Thymus (tissue), 11 donors: ENCODE measurements around the gene PCDHB12. TPM values are rescaled to one million over a fixed set of nuclear protein-coding genes. Genes with fewer than 3 reads are reported as not detected.
"Not testable (repeated sequence)": the region's sequence is repeated elsewhere in the genome, so short reads cannot be mapped to it uniquely, and the experiment has no call there.

ENCODE experiments used
- DNase-seq, 9 donors: peaks; one replicate each; pipeline ENCODE4 v3.0.0-alpha.2; 2013; ENCODE audit warnings: low spot score in 9 of 9, low read depth in 6 of 9, missing footprints in 1 of 9
- H3K27ac ChIP-seq, 2 donors: one replicate each; pipeline ENCODE4 v1.5.1; 2013; ENCODE audit warnings: control low read depth in 1 of 2, low read depth in 1 of 2, low read length in 1 of 2, mild to moderate bottlenecking in 1 of 2, moderate library complexity in 1 of 2
- H3K27me3 ChIP-seq, 2 donors: one replicate each; pipeline ENCODE4 v1.5.1; 2013; ENCODE audit warnings: low read length in 1 of 2; ENCODE audit not compliant: control insufficient read depth in 2 of 2, insufficient read depth in 1 of 2
- H3K36me3 ChIP-seq, 2 donors: one replicate each; pipeline ENCODE4 v1.5.1; 2013; ENCODE audit warnings: low read length in 1 of 2, mild to moderate bottlenecking in 1 of 2, moderate library complexity in 1 of 2; ENCODE audit not compliant: control insufficient read depth in 2 of 2, insufficient read depth in 2 of 2
- H3K4me1 ChIP-seq, 2 donors: one replicate each; pipeline ENCODE4 v1.5.1; 2013; ENCODE audit warnings: low read length in 2 of 2; ENCODE audit not compliant: control insufficient read depth in 2 of 2, insufficient read depth in 2 of 2
- H3K4me3 ChIP-seq, 2 donors: one replicate each; pipeline ENCODE4 v1.5.1; 2013; ENCODE audit warnings: low read length in 2 of 2, control low read depth in 1 of 2, mild to moderate bottlenecking in 1 of 2
- H3K9me3 ChIP-seq, 2 donors: one replicate each; pipeline ENCODE4 v1.5.1; 2013; ENCODE audit warnings: low read length in 1 of 2, mild to moderate bottlenecking in 1 of 2; ENCODE audit not compliant: control insufficient read depth in 2 of 2, insufficient read depth in 1 of 2
- WGBS: extraction: QIAGEN DNeasy Blood & Tissue Kit; methylation state at CpG from one replicate; pipeline ENCODE4 v1.1.7; 2013; 5-methylcytosine and 5-hydroxymethylcytosine counted together
- polyA plus RNA-seq: library from polyadenylated mRNA; stranded (reverse); fragments of 200-250 nt; gene quantifications from one replicate; pipeline ENCODE4 v1.2.3, GENCODE V29; 2013
- total RNA-seq: library from RNA; stranded (reverse); fragments of 120-200 nt; gene quantifications from one replicate; pipeline ENCODE4 v1.2.4, GENCODE V29; 2013
- donor health status: healthy.

PCDHB12 gene
- total and polyA plus RNA-seq, 2 donors, result 0.18 to 0.19 TPM

- not testable (repeated sequence) for H3K27ac ChIP-seq, H3K36me3 ChIP-seq, H3K27me3 ChIP-seq, H3K4me3 ChIP-seq, H3K4me1 ChIP-seq, DNase-seq
- 64% methylated on average over 34 of the region's 34 CpGs for WGBS
- peaks cover 4 to 25% of the 10 kb centered on the region in 2 donors for H3K9me3 ChIP-seq
Observed at GRCh38 chr5:141247434-141247833, 38.9 kb downstream of the PCDHB12 start.

- no peak overlapping the region for H3K27ac ChIP-seq
- H3K27me3 ChIP-seq, result peaks cover 0 to 7% of the 10 kb centered on the region in 2 donors
- H3K4me3 ChIP-seq, result no peak overlapping the region
- H3K9me3 ChIP-seq, result peaks cover 4 to 19% of the 10 kb centered on the region in 2 donors
- DNase-seq, result no peak
- H3K4me1 ChIP-seq, result no peaks in the 10 kb centered on the region
- no peaks in the 10 kb centered on the region for H3K36me3 ChIP-seq
Observed at GRCh38 chr5:141250576-141250975, 42.1 kb downstream of the PCDHB12 start.

DNA sequence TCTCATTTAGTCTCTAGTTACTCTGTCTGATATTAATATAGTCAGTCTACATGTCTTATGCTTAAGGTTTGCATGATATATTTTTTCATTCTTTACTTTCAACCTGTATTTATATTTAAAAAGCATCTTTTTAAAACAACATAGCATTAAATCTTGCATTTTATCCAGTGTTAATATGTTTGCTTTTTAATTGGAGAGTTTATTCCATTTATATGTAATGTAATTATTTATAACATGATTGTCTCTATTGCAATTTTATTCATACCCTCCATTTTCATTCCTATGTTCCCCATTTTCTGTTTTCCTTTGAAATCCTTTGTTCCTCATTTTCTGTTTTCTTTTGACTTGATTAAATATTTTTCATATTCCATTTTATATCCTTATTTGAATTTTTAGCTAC, 49.9 kb downstream of the PCDHB12 start:
- no peak for DNase-seq
- Histone ChIP-seq H3K9me3 (peaks cover 1 to 22% of the 10 kb centered on the region in 2 donors), H3K36me3 (no peaks in the 10 kb centered on the region), H3K4me3 (no peak overlapping the region), H3K27me3 (no peaks in the 10 kb centered on the region), H3K27ac (no peak overlapping the region), H3K4me1 (no peaks in the 10 kb centered on the region)

- peaks cover 1 to 25% of the 10 kb centered on the region in 2 donors for H3K9me3 ChIP-seq
- no peak for DNase-seq
- no peak overlapping the region for H3K4me3 ChIP-seq
- H3K27ac ChIP-seq, result no peak overlapping the region
- no peaks in the 10 kb centered on the region for H3K27me3 ChIP-seq
- H3K36me3 ChIP-seq, result no peaks in the 10 kb centered on the region
- no peaks in the 10 kb centered on the region for H3K4me1 ChIP-seq
Observed at GRCh38 chr5:141258948-141259347, 50.4 kb downstream of the PCDHB12 start.

GRCh38 chr5:141260458-141261237, 52.1 kb downstream of the PCDHB12 start:
- Histone ChIP-seq H3K9me3 (peaks cover 1 to 30% of the 10 kb centered on the region in 2 donors), H3K27me3 (no peaks in the 10 kb centered on the region), H3K27ac (no peak overlapping the region), H3K36me3 (no peaks in the 10 kb centered on the region), H3K4me1 (no peaks in the 10 kb centered on the region), H3K4me3 (no peak overlapping the region)
- peak in 1 of 9 donors; percentile 1 for DNase-seq
- WGBS, result 74% methylated on average over 5 of the region's 5 CpGs

DNA sequence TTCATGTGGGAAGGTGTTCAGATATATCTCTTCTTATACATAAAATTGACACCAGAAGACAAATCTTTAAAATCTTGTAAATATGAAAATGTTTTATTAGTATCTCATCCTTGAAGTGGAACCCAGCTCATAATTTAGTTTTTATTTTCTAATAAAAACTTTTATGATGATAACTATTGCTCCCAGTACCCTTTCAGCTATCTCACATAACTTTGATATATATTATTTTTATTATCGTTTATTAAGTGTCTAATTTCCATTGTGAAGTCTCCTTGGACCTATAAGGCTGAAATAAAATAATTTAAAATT, 52.7 kb downstream of the PCDHB12 start:
- Histone ChIP-seq H3K27me3 (no peaks in the 10 kb centered on the region), H3K36me3 (no peaks in the 10 kb centered on the region), H3K4me3 (no peak overlapping the region), H3K27ac (no peak overlapping the region), H3K4me1 (no peaks in the 10 kb centered on the region), H3K9me3 (peaks cover 1 to 30% of the 10 kb centered on the region in 2 donors)
- no peak for DNase-seq
- WGBS, result 38% methylated on average over 1 of the region's 1 CpG

Other genes starting within 250 kb of the PCDHB12 start
Only the 30 nearest of the 37 such genes appear.
- 0.05 TPM for gene PCDHB1, start 157.3 kb upstream of the PCDHB12 start, total RNA-seq
- 0.02 TPM for gene PCDHB1, start 157.3 kb upstream of the PCDHB12 start, polyA plus RNA-seq
- 0.24 TPM for gene PCDHB2, start 114.1 kb upstream of the PCDHB12 start, total RNA-seq
- gene PCDHB2, start 114.1 kb upstream of the PCDHB12 start, polyA plus RNA-seq, result 0.39 TPM
- 0.09 TPM for gene PCDHB3, start 108.2 kb upstream of the PCDHB12 start, total RNA-seq
- gene PCDHB3, start 108.2 kb upstream of the PCDHB12 start, polyA plus RNA-seq, result 0.11 TPM
- 0.09 TPM for gene PCDHB4, start 86.9 kb upstream of the PCDHB12 start, total RNA-seq
- gene PCDHB4, start 86.9 kb upstream of the PCDHB12 start, polyA plus RNA-seq, result 0.34 TPM
- 0.38 TPM for gene PCDHB5, start 73.5 kb upstream of the PCDHB12 start, total RNA-seq
- gene PCDHB5, start 73.5 kb upstream of the PCDHB12 start, polyA plus RNA-seq, result 1.0 TPM
- gene PCDHB6, start 58.7 kb upstream of the PCDHB12 start, total RNA-seq, result 0.09 TPM
- gene PCDHB6, start 58.7 kb upstream of the PCDHB12 start, polyA plus RNA-seq, result 0.23 TPM
- gene PCDHB7, start 36.1 kb upstream of the PCDHB12 start, total RNA-seq, result 0.14 TPM
- 0.11 TPM for gene PCDHB7, start 36.1 kb upstream of the PCDHB12 start, polyA plus RNA-seq
- gene PCDHB8, start 30.9 kb upstream of the PCDHB12 start, total RNA-seq, result 0.05 TPM
- 0.05 TPM for gene PCDHB8, start 30.9 kb upstream of the PCDHB12 start, polyA plus RNA-seq
- 0.14 TPM for gene PCDHB16, start 26.3 kb upstream of the PCDHB12 start, total RNA-seq
- gene PCDHB16, start 26.3 kb upstream of the PCDHB12 start, polyA plus RNA-seq, result 0.27 TPM
- gene PCDHB9, start 21.6 kb upstream of the PCDHB12 start, total RNA-seq, result 0.19 TPM
- gene PCDHB9, start 21.6 kb upstream of the PCDHB12 start, polyA plus RNA-seq, result 0.16 TPM
- 0.19 TPM for gene PCDHB10, start 16.4 kb upstream of the PCDHB12 start, total RNA-seq
- 0.23 TPM for gene PCDHB10, start 16.4 kb upstream of the PCDHB12 start, polyA plus RNA-seq
- 0.24 TPM for gene PCDHB11, start 9.1 kb upstream of the PCDHB12 start, total RNA-seq
- gene PCDHB11, start 9.1 kb upstream of the PCDHB12 start, polyA plus RNA-seq, result 0.37 TPM
- 0.14 TPM for gene PCDHB13, start 5.2 kb downstream of the PCDHB12 start, total RNA-seq
- gene PCDHB13, start 5.2 kb downstream of the PCDHB12 start, polyA plus RNA-seq, result 0.27 TPM
- gene PCDHB14, start 14.6 kb downstream of the PCDHB12 start, total RNA-seq, result 0.38 TPM
- 0.87 TPM for gene PCDHB14, start 14.6 kb downstream of the PCDHB12 start, polyA plus RNA-seq
- gene PCDHB15, start 36.7 kb downstream of the PCDHB12 start, total RNA-seq, result 0.33 TPM
- gene PCDHB15, start 36.7 kb downstream of the PCDHB12 start, polyA plus RNA-seq, result 0.66 TPM
- 0.09 TPM for gene SLC25A2, start 95.3 kb downstream of the PCDHB12 start, total RNA-seq
- gene SLC25A2, start 95.3 kb downstream of the PCDHB12 start, polyA plus RNA-seq, result 0.16 TPM
- 138 TPM for gene TAF7, start 112.1 kb downstream of the PCDHB12 start, total RNA-seq
- 174 TPM for gene TAF7, start 112.1 kb downstream of the PCDHB12 start, polyA plus RNA-seq
- 0.09 TPM for gene PCDHGA1, start 121.8 kb downstream of the PCDHB12 start, total RNA-seq
- 0.16 TPM for gene PCDHGA1, start 121.8 kb downstream of the PCDHB12 start, polyA plus RNA-seq
- 0.19 TPM for gene PCDHGA2, start 130.0 kb downstream of the PCDHB12 start, total RNA-seq
- gene PCDHGA2, start 130.0 kb downstream of the PCDHB12 start, polyA plus RNA-seq, result 0.46 TPM
- gene PCDHGA3, start 135.1 kb downstream of the PCDHB12 start, total RNA-seq, result 0.19 TPM
- 0.11 TPM for gene PCDHGA3, start 135.1 kb downstream of the PCDHB12 start, polyA plus RNA-seq
- gene PCDHGB1, start 141.4 kb downstream of the PCDHB12 start, total RNA-seq, result 0.14 TPM
- 0.11 TPM for gene PCDHGB1, start 141.4 kb downstream of the PCDHB12 start, polyA plus RNA-seq
- gene PCDHGA4, start 146.3 kb downstream of the PCDHB12 start, total RNA-seq, result 0.19 TPM
- 0.11 TPM for gene PCDHGA4, start 146.3 kb downstream of the PCDHB12 start, polyA plus RNA-seq
- 0.28 TPM for gene PCDHGB2, start 151.3 kb downstream of the PCDHB12 start, total RNA-seq
- gene PCDHGB2, start 151.3 kb downstream of the PCDHB12 start, polyA plus RNA-seq, result 0.21 TPM
- 0.19 TPM for gene PCDHGA5, start 155.4 kb downstream of the PCDHB12 start, total RNA-seq
- 0.18 TPM for gene PCDHGA5, start 155.4 kb downstream of the PCDHB12 start, polyA plus RNA-seq
- 0.33 TPM for gene PCDHGB3, start 161.5 kb downstream of the PCDHB12 start, total RNA-seq
- 0.14 TPM for gene PCDHGB3, start 161.5 kb downstream of the PCDHB12 start, polyA plus RNA-seq
- gene PCDHGA6, start 165.2 kb downstream of the PCDHB12 start, total RNA-seq, result 0.47 TPM
- 1.2 TPM for gene PCDHGA6, start 165.2 kb downstream of the PCDHB12 start, polyA plus RNA-seq
- 0.28 TPM for gene PCDHGA7, start 174.0 kb downstream of the PCDHB12 start, total RNA-seq
- gene PCDHGA7, start 174.0 kb downstream of the PCDHB12 start, polyA plus RNA-seq, result 0.46 TPM
- 1.0 TPM for gene PCDHGB4, start 179.0 kb downstream of the PCDHB12 start, total RNA-seq
- 1.6 TPM for gene PCDHGB4, start 179.0 kb downstream of the PCDHB12 start, polyA plus RNA-seq
- gene PCDHGA8, start 183.9 kb downstream of the PCDHB12 start, total RNA-seq, result 0.19 TPM
- gene PCDHGA8, start 183.9 kb downstream of the PCDHB12 start, polyA plus RNA-seq, result 0.18 TPM
- gene PCDHGB5, start 189.2 kb downstream of the PCDHB12 start, total RNA-seq, result 1.6 TPM
- gene PCDHGB5, start 189.2 kb downstream of the PCDHB12 start, polyA plus RNA-seq, result 1.1 TPM